Measurements from ENCODE around the gene SAP30.

Gene SAP30

DNA sequence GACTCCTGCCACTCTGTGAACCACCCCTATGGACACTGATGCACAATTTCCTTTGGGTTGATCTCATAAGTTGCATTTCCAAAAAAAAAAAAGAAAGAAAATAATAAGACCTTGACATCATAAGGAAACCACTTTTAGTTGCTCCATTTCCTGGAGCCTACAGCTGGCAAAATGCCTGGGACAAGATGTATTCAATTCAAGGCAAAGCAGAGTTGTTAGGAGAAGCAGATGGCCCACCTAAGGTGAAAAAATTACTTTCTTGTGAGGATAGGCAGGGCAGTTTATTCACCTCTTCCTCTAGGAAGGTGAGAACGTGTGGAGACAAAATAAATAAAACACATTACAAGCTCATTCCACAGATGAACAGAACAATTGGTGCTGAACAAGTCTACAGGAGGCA, 42.3 kb downstream of the SAP30 start:
- Histone ChIP-seq H3K4me3 (ENCODE audit: insufficient read depth in 1 of 2, low read depth in 1 of 2, low read length in 2 of 2) (no peak overlapping the region), H2AFZ (ENCODE audit: low read depth, low read length) (no peak overlapping the region), H2BK5ac (ENCODE audit: low read depth, low read length, poor library complexity, severe bottlenecking) (no peak overlapping the region), H3K4me1 (ENCODE audit: control insufficient read depth, insufficient read depth, low read depth, low read length) (no peaks in the 10 kb centered on the region), H3K9ac (ENCODE audit: low read length) (no peak overlapping the region), H4K91ac (ENCODE audit: low read length) (no peak overlapping the region), H3K4me2 (ENCODE audit: low read length, poor library complexity, severe bottlenecking) (no peak overlapping the region), H4K8ac (ENCODE audit: low read length) (no peak overlapping the region), H3K23ac (ENCODE audit: low read length in 2 of 2) (no peak overlapping the region), H2AK5ac (ENCODE audit: low read length, severe bottlenecking) (no peak overlapping the region), H3K27me3 (ENCODE audit: control insufficient read depth in 1 of 2, insufficient read depth in 1 of 2, low read length in 2 of 2) (no peaks in the 10 kb centered on the region), H3K9me3 (ENCODE audit: control insufficient read depth, low read length) (no peaks in the 10 kb centered on the region), H2BK15ac (ENCODE audit: low read depth, poor library complexity, severe bottlenecking) (no peak overlapping the region), H3K14ac (ENCODE audit: low read length in 2 of 2) (no peak overlapping the region), H2BK120ac (ENCODE audit: low read depth, low read length) (no peak overlapping the region), H2BK12ac (ENCODE audit: low read length in 2 of 2) (no peak overlapping the region), H3K36me3 (ENCODE audit: control insufficient read depth in 1 of 2, insufficient read depth in 2 of 2, low read depth in 1 of 2, low read length in 2 of 2) (peaks cover 3 to 5% of the 10 kb centered on the region in 2 experiments), H3K4ac (ENCODE audit: low read depth in 1 of 2, low read length in 2 of 2) (no peak overlapping the region), H3K79me1 (replicated peaks; ENCODE audit: low read length, poor library complexity, severe bottlenecking) (no peaks in the 10 kb centered on the region), H3K27ac (ENCODE audit: low read length, poor library complexity, severe bottlenecking) (no peak overlapping the region), H3K18ac (ENCODE audit: low read depth in 1 of 2, low read length in 2 of 2) (no peak overlapping the region)
- DNase-seq: peak; percentile 17
- 83% methylated on average over 1 of the region's 1 CpG for WGBS

- H3K4ac ChIP-seq (ENCODE audit: low read depth in 1 of 2, low read length in 2 of 2): no peak overlapping the region
- no peak for DNase-seq
- no peak overlapping the region for H2BK15ac ChIP-seq (ENCODE audit: low read depth, poor library complexity, severe bottlenecking)
- H2BK5ac ChIP-seq (ENCODE audit: low read depth, low read length, poor library complexity, severe bottlenecking): no peak overlapping the region
- no peaks in the 10 kb centered on the region for H3K27me3 ChIP-seq (ENCODE audit: control insufficient read depth in 1 of 2, insufficient read depth in 1 of 2, low read length in 2 of 2)
- H2AFZ ChIP-seq (ENCODE audit: low read depth, low read length): no peak overlapping the region
- H3K4me2 ChIP-seq (ENCODE audit: low read length, poor library complexity, severe bottlenecking): no peak overlapping the region
- H3K27ac ChIP-seq (ENCODE audit: low read length, poor library complexity, severe bottlenecking): no peak overlapping the region
- no peaks in the 10 kb centered on the region for H3K4me1 ChIP-seq (ENCODE audit: control insufficient read depth, insufficient read depth, low read depth, low read length)
- H3K14ac ChIP-seq (ENCODE audit: low read length in 2 of 2): no peak overlapping the region
- H3K9ac ChIP-seq (ENCODE audit: low read length): no peak overlapping the region
- H2AK5ac ChIP-seq (ENCODE audit: low read length, severe bottlenecking): no peak overlapping the region
- H3K36me3 ChIP-seq (ENCODE audit: control insufficient read depth in 1 of 2, insufficient read depth in 2 of 2, low read depth in 1 of 2, low read length in 2 of 2): peaks cover 3 to 5% of the 10 kb centered on the region in 2 experiments
- no peak overlapping the region for H4K91ac ChIP-seq (ENCODE audit: low read length)
- no peaks in the 10 kb centered on the region for H3K79me1 ChIP-seq (replicated peaks; ENCODE audit: low read length, poor library complexity, severe bottlenecking)
- 95% methylated on average over 3 of the region's 3 CpGs for WGBS
- no peak overlapping the region for H2BK12ac ChIP-seq (ENCODE audit: low read length in 2 of 2)
- no peak overlapping the region for H3K4me3 ChIP-seq (ENCODE audit: insufficient read depth in 1 of 2, low read depth in 1 of 2, low read length in 2 of 2)
- H3K23ac ChIP-seq (ENCODE audit: low read length in 2 of 2): no peak overlapping the region
- H4K8ac ChIP-seq (ENCODE audit: low read length): no peak overlapping the region
- H3K9me3 ChIP-seq (ENCODE audit: control insufficient read depth, low read length): no peaks in the 10 kb centered on the region
- H2BK120ac ChIP-seq (ENCODE audit: low read depth, low read length): no peak overlapping the region
- H3K18ac ChIP-seq (ENCODE audit: low read depth in 1 of 2, low read length in 2 of 2): no peak overlapping the region
These were observed 43.7 kb downstream of the SAP30 start for GRCh38 chr4:173414456-173414855.

DNA sequence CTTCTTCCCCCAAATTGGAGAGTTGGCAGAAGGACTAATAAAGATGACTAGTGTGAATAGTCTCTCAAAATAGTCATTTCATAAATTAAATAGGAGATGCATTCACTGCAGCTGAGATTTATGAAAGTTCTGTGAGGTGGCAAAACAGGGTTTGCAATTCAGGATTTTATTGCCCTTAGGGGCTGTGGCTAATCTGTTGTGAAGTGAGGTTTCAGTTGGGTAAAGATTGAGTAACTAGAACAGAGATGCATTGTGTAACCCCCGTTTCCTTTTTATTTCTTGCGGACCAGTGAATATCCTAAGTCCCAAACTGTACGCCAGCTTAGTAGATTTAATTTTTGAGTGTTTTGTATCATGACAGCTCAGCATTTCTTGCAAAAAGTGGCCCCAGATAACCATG, 44.3 kb downstream of the SAP30 start:
- H3K27ac ChIP-seq (ENCODE audit: low read length, poor library complexity, severe bottlenecking): no peak overlapping the region
- H4K8ac ChIP-seq (ENCODE audit: low read length): no peak overlapping the region
- H3K18ac ChIP-seq (ENCODE audit: low read depth in 1 of 2, low read length in 2 of 2): no peak overlapping the region
- H2BK12ac ChIP-seq (ENCODE audit: low read length in 2 of 2): no peak overlapping the region
- WGBS: 90% methylated on average over 3 of the region's 3 CpGs
- no peak overlapping the region for H3K4ac ChIP-seq (ENCODE audit: low read depth in 1 of 2, low read length in 2 of 2)
- no peak overlapping the region for H4K91ac ChIP-seq (ENCODE audit: low read length)
- no peak overlapping the region for H2AFZ ChIP-seq (ENCODE audit: low read depth, low read length)
- H3K9me3 ChIP-seq (ENCODE audit: control insufficient read depth, low read length): no peaks in the 10 kb centered on the region
- no peak overlapping the region for H2AK5ac ChIP-seq (ENCODE audit: low read length, severe bottlenecking)
- H3K4me2 ChIP-seq (ENCODE audit: low read length, poor library complexity, severe bottlenecking): no peak overlapping the region
- DNase-seq: no peak
- no peak overlapping the region for H2BK5ac ChIP-seq (ENCODE audit: low read depth, low read length, poor library complexity, severe bottlenecking)
- H3K4me3 ChIP-seq (ENCODE audit: insufficient read depth in 1 of 2, low read depth in 1 of 2, low read length in 2 of 2): no peak overlapping the region
- H3K79me1 ChIP-seq (replicated peaks; ENCODE audit: low read length, poor library complexity, severe bottlenecking): no peaks in the 10 kb centered on the region
- H2BK120ac ChIP-seq (ENCODE audit: low read depth, low read length): no peak overlapping the region
- no peak overlapping the region for H3K23ac ChIP-seq (ENCODE audit: low read length in 2 of 2)
- H2BK15ac ChIP-seq (ENCODE audit: low read depth, poor library complexity, severe bottlenecking): no peak overlapping the region
- H3K27me3 ChIP-seq (ENCODE audit: control insufficient read depth in 1 of 2, insufficient read depth in 1 of 2, low read length in 2 of 2): no peaks in the 10 kb centered on the region
- H3K4me1 ChIP-seq (ENCODE audit: control insufficient read depth, insufficient read depth, low read depth, low read length): no peaks in the 10 kb centered on the region
- H3K14ac ChIP-seq (ENCODE audit: low read length in 2 of 2): no peak overlapping the region
- no peak overlapping the region for H3K9ac ChIP-seq (ENCODE audit: low read length)
- peaks cover 2 to 3% of the 10 kb centered on the region in 2 experiments for H3K36me3 ChIP-seq (ENCODE audit: control insufficient read depth in 1 of 2, insufficient read depth in 2 of 2, low read depth in 1 of 2, low read length in 2 of 2)

GRCh38 chr4:173415885-173416653, 45.3 kb downstream of the SAP30 start:
- H2BK120ac ChIP-seq (ENCODE audit: low read depth, low read length): no peak overlapping the region
- H3K9me3 ChIP-seq (ENCODE audit: control insufficient read depth, low read length): no peaks in the 10 kb centered on the region
- H3K27ac ChIP-seq (ENCODE audit: low read length, poor library complexity, severe bottlenecking): no peak overlapping the region
- no peak overlapping the region for H3K9ac ChIP-seq (ENCODE audit: low read length)
- H4K8ac ChIP-seq (ENCODE audit: low read length): peak overlapping the region; percentile 32
- H3K23ac ChIP-seq (ENCODE audit: low read length in 2 of 2): no peak overlapping the region
- no peak overlapping the region for H2AK5ac ChIP-seq (ENCODE audit: low read length, severe bottlenecking)
- H2AFZ ChIP-seq (ENCODE audit: low read depth, low read length): no peak overlapping the region
- no peak overlapping the region for H3K18ac ChIP-seq (ENCODE audit: low read depth in 1 of 2, low read length in 2 of 2)
- 87% methylated on average over 24 of the region's 26 CpGs for WGBS
- no peak overlapping the region for H2BK12ac ChIP-seq (ENCODE audit: low read length in 2 of 2)
- H3K27me3 ChIP-seq (ENCODE audit: control insufficient read depth in 1 of 2, insufficient read depth in 1 of 2, low read length in 2 of 2): no peaks in the 10 kb centered on the region
- H2BK15ac ChIP-seq (ENCODE audit: low read depth, poor library complexity, severe bottlenecking): peak overlapping the region; percentile 34
- no peak overlapping the region for H3K4me3 ChIP-seq (ENCODE audit: insufficient read depth in 1 of 2, low read depth in 1 of 2, low read length in 2 of 2)
- H4K91ac ChIP-seq (ENCODE audit: low read length): no peak overlapping the region
- H3K14ac ChIP-seq (ENCODE audit: low read length in 2 of 2): no peak overlapping the region
- H3K4me1 ChIP-seq (ENCODE audit: control insufficient read depth, insufficient read depth, low read depth, low read length): no peaks in the 10 kb centered on the region
- H3K4me2 ChIP-seq (ENCODE audit: low read length, poor library complexity, severe bottlenecking): no peak overlapping the region
- H2BK5ac ChIP-seq (ENCODE audit: low read depth, low read length, poor library complexity, severe bottlenecking): no peak overlapping the region
- H3K4ac ChIP-seq (ENCODE audit: low read depth in 1 of 2, low read length in 2 of 2): no peak overlapping the region
- no peaks in the 10 kb centered on the region for H3K79me1 ChIP-seq (replicated peaks; ENCODE audit: low read length, poor library complexity, severe bottlenecking)
- DNase-seq: no peak
- H3K36me3 ChIP-seq (ENCODE audit: control insufficient read depth in 1 of 2, insufficient read depth in 2 of 2, low read depth in 1 of 2, low read length in 2 of 2): peaks cover 0 to 3% of the 10 kb centered on the region in 2 experiments
